GM04504 (cell line): ENCODE data around the gene UNC50.
"Not testable (repeated sequence)": the region's sequence is repeated elsewhere in the genome, so short reads cannot be mapped to it uniquely, and the experiment has no call there.

Experiments
- DNase-seq: peaks from one replicate; pipeline ENCODE4 v3.0.0-alpha.2; 2012; ENCODE audit warnings: low read depth

Gene UNC50

DNA sequence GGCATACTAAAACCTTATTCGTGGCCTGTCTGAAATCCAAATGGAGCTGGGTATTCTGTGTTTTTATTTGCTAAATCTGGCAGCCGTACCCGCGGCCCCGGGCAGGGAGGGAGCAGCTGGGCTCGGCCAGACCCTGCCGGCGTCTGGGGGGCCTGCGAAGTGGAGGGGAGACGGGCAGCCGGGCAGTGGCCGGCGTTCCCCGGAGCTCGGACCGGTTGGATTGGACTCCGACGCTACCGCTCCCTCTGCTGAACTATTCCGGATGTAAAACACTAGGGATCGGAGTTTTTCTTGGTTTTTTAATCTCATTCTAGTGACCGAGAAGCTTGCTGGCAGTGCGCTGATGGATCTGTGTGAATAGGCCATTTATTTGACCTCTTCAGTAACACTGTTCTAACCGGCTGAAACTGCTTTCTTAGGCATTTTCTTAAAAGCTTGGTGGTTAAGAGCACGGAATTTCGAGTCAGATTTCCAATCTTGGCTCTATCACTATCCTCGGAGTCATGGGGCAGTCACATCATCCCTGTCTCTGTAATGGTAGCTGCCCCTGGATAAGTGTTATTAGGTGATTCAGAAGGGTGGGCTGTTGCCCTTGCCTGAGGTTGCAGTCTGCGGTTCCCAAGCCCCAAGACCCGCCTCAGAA is 694 bp downstream of the UNC50 start:
- peak; percentile 14 for DNase-seq

DNA sequence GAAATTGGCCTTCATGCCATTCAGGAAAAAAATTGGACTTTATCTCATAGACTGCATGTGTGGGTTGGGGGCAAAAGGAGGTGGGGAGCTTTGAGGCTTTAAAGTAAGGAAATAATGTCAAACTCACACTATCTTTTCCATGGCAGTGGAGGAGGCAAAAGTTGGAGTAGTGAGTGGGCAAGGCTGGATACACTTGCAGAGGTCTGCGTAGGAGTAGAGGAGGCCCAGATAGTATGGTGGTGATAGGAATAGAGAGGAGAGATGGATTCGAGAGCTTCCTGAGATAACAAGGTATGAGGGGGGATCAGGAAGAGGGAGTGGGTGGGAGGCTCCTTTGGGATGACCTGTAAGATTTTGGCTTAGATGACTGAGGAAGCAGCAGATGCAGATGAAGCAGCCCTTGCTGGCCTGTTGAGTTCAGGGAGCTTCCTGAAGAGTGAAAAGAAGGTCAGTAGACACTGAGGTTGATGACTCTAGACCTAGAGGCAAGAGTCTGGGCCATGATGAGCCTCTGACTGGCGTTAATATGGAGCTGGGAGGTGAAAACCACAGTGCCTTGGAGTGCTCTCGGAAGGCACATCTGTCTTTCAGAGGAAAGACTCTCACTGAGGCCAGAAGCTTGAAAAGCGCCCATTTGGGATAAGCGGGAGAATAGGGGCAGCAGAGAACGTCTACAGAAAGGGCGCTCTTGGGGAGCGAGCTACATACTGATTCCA is 5.8 kb downstream of the UNC50 start:
- no peak for DNase-seq

DNA sequence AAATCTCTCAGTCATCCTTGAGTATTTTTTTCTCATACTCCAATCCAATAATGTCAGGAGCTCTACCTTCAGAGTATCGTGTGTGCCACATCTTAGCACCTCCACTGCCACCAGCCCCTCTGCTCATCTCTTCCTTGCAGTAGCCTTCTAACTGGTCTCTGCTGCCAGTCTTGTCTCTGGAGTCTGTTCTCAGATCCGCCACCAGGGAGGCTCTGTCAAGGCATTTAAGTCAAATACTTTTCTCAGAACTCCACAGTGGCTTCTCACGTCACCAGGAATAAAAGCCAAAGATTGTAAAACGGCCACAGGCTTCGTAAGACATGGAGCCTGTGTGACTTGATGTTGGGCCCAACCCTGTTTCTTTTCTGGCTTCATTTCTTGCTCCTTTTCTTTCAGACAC is 7.1 kb downstream of the UNC50 start:
- no peak for DNase-seq

DNA sequence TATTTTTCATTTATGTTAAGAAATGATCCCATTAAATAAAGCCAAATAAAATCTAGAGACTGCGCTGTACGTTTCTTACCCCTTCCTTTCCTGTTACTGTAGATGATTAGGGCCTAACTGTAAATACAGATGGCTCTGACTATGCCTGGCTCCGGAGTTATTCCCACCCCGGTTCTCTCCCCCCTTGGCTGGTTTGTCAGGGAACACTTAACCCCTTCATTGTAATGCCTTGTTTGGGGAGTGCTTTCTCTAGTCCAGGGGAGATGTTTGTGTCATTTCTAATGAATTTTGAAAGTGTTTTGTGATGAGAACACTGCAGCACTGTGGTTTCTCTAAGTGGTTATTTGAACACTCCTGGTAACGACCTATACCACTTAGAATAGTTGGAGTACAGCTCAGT is 8.8 kb downstream of the UNC50 start:
- no peak for DNase-seq

DNA sequence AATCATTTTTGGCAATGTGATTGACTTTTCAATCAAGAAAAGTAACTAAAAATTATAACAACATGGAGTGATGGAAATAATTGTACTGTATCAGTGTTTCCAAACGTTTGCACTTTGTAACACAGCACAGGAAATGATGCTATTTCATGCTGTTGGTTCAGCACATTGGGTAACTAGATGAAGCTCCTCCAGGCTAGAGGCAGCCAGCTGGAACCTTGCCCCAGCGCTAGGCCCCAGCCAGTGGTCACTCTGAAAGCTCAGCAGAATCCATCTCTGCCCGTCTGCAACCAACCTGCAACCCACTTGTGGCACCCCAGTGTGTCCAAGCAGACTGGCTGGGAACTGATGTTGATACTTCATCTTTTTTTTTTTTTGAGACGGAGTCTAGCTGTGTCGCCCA is 15.3 kb downstream of the UNC50 start:
- no peak for DNase-seq

DNA sequence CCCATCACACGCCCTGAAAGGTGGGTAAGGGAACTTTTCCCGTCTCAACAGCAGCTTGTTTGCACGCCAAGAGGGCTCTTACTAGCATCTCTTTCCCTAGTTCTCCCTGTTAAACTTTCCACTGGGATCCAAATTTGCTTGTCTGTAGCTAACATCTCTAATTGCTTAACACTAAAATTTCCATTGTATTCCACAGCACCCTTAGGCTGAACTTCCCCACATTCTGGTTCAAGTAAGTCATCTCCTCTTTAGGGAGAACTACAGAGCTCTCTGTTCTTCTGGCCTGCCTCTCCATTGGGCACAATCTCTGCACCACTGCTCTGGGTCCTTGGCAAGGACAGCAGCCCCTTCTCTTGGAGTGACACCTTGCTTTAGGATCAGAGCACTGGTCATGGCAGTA is 24.0 kb downstream of the UNC50 start:
- no peak for DNase-seq

DNA sequence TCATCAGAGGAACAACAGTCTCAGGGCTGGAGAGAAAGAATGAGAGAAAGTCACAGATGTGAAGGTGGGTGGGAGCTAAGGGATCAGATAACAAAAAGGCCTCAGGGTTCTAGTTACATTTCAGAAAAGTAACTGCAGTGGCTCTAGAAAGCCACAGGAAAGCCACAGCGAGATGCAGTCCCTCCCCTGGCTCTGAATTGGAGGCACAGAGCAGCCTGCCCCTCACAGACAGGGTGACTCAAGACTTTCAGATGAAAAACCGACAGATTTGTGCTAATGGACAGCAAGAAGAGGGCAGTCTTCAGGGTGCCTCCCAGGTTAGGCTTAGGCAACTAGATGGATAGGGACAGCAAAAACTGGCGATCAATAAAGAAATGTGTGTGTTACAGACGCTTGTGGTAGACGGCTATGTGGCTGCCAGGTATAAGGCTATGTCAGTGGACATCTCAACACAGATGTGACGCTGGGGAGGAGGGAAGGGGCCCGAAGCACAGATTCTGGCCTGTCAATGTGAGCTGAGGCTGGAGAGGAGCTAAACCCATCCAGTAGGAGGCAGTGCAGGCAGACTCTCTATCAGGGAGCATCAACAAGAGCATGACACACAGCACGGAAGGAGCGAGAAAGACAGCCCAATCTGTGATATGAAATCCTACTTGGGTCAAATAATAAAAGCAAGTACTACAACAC is 26.2 kb downstream of the UNC50 start:
- DNase-seq: no peak

DNA sequence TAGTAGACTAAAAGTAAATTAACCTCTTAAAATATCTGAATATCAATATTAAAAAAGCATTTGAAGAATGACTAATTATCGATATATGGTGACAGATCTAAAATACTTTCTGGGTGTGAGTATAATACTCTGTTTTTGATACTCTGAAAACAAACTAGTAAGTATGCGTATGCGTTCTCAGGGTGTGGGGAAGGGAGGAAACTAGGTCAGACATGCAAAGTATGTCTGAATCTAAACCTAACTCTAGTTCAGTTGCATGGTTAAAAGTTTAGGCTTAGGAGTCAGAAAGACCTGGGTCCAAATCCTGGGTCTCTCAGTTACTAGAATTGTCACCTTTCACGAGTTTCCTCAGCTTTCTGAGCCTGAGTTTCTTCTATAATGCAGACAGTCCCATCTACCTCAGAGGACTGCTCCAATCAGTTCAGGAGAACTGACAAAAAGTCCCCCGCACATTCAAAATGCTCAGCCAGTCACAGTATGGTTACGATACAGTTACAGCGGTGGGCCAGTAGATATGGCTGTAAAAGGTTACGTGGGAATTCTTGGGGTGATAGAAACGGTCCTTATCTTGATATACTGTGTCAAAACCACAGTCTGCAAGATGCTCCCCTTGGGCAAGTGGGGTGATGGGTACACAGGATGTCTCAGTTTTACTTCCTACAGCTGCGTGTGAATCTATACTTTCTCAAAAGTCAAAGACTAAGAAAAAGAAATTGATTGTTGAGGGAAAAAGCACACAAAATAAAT is 29.2 kb downstream of the UNC50 start:
- DNase-seq: no peak

DNA sequence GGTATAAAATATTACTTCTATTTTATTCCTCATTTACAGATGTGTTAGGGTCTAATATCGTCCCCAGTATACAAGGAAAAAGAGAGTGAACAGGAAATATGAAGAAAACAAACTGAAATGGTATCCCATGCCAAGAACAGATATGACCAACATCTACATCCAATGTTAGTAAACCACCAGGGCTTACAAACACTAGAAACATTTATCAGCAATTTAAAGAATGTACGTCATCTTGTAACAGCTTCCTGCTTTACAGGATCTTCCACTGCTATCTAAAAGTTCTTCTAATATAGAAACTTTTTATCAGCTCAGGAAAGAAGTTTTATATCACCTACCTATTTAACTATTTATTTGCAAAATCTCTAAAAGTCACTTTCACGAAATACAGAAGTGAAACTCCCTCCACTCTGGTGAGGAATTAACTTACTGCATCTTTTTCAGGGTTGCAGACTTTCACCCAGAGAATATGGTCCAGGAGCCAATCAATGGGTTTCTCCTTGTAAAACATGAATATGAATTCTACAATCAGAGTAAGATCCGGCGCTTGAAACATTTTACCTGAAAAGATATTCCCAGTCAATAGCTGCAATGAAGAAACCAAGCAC is 35.2 kb downstream of the UNC50 start:
- no peak for DNase-seq

DNA sequence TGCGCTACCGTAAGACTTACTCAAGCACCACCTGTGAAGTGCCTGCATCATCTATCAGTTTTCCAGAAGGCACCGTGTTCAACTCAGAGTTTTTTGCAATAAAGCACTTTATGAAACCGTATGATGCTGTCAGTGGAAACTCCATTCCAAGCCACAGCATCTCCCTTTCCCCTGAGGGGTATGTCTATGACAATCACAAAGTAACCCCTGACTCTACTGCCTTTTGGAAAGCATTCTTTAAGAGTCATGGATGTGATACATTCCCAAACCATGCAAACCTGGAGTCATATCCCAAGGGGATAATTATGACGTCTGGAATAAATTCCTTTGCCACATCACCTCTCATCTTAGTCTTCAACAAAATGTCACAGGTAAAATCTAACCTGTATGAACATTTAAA is 39.2 kb downstream of the UNC50 start:
- no peak for DNase-seq

DNA sequence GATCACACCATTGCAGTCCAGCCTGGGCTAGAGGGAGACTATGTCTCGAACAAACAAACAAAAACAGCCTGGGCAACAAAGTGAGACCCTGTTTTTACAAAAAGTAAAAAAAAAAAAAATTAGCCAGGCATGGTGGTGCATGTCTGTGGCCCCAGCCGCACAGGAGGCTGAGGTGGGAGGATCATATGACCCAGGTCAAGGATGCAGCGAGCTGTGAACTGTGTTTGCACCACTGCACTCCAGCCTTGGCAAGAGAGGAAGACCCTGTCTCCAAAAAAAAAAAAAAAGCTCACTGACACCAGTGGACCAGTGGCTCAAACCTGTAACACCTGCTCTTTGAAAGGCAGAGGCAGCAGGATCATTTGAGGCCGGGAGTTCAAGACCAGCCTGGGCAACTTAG is 40.1 kb downstream of the UNC50 start:
- DNase-seq: no peak

DNA sequence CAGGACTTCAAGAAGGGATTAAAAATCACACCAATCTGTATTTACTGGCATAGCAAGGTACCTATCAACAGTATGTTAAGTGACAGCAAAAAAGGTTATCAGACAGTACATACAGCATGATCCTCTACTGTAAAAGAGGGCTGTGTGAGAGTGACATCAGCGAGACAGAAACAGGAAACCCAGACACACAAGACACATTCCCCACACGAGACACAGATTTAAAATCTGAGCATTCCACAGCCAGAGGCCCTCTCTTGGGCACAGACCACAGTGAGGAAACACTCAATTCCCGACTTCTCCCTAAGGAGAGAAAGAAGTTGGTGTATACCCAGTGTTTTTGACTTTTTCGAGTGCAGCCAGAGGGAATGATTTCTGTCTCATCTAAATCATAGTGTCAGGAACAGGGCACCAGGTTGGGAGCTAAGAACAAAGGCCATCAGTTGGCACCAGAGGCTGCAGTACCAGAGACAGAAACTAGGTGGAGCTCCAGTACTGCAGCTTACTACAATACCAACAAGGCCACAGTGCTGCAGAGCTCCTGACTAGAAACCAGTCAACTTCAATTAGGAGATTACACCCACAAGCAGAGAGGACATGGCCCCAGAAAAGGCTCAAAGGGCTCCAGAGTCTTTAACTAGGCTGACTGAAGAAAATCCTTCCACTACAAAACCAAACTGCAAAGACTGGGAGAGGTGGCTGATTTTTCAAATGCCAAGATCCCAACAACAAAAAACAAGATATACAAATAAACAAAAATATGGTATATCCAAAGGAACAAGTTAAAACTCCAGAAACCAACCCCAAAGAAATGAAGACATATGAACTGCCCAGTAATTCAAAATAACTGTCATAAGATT is 41.0 kb downstream of the UNC50 start:
- DNase-seq: peak; percentile 41

DNA sequence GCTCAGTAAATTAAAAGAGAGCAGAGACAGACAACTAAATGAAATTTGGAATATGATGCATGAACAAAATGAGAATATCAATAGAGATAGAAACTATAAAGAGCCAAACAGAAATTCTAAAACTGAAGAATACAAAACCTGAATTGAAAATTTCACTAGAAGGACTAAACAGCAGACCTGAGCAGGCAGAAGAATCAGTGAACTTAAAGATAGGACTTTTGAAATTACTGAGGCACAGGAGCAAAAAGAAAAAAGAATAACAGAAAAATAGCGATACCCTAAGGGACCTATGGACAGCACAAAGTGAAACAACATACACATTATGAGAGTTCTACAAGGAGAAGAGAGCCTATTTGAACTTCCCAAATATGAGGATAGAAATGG is 41.6 kb downstream of the UNC50 start:
- DNase-seq: no peak

DNA sequence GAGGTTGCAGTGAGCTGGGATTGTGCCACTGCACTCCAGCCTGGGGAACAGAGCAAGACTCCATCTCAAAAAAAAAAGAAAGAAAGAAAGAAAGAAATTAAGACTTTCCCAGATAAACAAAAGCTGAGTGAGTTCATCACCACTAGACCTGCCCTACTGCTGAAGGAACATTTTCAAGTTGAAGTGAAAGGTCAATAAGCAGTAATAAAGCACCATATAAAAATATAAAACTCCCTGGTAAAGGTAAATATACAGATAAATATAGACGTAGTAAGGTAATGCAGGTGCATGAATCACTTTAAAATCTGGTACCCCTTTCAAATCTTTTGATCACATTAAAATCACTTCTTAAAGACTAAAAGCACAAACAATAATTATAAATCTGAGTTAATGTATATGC is 42.6 kb downstream of the UNC50 start:
- DNase-seq: no peak

DNA sequence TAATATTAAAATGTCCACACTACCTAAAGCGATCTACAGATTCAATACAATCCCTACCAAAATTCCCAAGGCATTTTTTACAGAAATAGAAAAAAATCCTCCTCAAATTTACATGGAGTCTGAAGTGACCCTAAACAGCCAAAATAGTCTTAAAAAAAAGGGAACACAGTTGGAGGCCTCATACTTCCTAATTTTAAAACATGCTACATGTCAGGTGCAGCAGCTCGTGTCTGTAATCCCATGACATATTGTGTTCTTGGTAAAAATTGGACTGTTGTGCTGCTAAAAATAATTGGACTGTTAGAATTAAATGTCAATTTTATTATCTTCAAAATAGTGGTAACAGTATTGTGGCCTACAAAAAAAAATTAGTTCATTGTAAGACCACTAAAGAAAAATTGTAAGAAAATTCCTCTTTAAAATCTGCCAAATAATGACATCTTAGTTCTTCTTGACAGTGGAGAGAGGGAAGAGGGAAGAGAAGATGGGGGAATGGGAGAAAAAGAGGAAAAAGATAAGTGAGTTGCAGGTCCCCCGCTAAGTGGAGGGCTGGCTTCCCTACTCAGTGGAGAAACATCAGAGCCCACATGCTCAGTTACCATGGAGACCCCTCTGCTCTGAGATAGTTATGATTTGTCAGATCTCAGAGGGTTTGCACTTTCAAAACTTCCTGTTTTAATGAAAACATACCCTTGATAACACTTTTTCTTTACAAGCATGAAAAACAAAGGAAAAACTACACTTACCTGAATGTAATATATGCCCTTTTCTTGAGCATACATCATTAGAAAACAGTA is 46.5 kb downstream of the UNC50 start:
- no peak for DNase-seq

DNA sequence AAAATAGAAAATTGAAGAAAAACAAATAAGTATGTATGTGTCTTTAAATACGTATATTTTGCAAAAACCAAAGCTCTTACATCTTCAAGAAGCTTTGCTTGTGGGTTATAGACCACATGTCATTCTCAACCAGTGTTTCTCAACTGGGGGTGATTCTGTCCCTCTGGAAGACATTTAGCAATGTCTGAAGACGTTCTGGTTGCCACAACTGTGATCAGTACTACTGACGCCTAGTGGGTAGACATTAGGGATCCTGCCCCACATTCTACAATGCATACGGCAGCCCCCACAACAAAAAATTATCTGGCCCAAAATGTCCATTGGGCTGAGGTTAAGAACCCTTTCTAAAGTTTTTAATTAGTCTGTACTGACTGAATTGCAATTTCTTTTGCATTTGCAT is 48.4 kb downstream of the UNC50 start:
- no peak for DNase-seq

DNA sequence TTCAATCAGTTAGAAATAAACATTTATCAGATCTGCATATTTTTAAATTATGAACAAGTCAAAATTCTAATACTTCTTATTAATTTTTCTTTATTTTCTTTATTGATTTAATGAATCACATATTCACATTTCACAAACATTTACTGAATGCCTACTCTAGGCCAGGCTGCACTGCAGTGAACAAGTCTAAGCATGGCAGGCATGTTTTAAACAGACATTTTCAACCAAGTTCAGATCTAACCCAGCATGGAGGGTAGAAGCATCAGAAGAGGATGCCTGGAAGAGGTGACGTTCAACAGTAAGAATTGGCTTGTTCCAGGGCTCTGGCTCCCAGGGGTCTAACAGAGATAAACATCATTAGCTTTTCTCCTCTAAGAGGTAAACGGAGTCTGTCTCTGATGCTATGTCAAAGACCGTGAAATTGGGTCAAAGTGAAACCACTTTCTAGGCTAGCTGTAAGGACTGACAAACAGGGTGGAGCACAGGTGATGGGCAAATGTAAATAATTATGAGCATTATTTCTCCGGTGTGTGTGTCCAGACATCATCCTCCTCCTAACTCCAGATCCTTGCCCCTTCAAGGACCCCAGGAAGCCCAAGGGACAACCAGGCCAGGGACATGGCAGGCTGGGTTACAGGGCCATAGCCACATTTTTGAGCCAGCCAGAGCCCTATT is 50.6 kb downstream of the UNC50 start:
- DNase-seq: no peak

DNA sequence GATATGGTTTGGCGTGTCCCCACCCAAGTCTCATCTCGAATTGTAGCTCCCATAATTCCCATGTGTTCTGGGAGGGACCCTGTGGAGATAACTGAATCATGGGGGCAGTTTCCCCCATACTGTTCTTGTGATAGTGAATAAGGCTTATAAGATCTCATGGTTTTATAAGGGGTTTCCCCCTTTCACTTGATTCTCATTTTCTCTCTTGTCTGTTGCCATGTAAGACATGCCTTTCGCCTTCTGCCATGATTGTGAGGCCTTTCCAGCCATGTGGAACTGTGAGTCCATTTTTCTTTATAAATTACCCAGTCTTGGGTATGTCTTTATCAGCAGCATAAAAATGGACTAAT is 51.1 kb downstream of the UNC50 start:
- DNase-seq: not testable (repeated sequence)

DNA sequence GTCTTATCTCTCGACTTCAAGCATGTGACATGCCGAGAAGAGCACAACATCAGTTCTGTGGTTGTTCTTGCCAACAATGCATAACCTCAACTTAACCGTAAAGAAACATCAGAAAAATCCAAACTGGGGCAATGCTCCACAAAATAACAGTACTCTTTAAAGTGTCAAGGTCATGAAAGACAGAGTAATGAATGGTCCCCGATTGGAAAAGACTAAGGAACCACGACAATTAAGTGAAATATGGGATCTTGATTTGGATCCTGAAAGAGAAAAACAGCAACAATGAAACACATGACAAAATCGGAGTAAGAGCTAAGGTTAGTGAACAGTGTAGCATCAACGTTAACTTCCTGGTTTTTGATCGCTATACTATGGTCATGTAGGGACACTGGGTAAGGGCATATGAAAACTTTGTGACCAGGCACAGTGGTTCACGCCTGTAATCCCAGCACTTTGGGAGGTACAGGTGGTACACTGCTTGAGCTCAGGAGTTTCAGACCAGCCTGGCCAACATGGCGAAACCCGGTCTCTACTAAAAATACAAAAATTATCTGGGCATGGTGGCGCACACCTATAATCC is 55.2 kb downstream of the UNC50 start:
- no peak for DNase-seq

DNA sequence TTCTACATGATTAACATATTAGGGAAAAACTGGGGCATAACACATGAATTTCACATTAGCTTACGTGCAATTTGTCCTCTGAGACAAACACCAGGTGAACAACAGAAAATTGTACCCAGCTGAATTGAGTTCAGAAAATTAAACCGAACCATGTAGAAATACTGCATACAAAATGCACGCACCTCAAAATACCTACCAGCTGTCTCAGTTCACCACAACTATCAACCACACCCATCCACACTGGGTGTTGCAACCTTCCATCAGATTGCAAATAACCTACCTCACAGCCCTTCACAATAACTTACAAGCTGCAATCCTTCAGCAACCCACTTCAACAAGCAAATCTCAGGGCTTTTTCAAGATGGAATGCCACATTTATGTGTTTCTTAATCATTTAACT is 55.9 kb downstream of the UNC50 start:
- DNase-seq: no peak
